HG02571 (cell line): ENCODE data around the gene VPS4A.
"Not testable (repeated sequence)": the region's sequence is repeated elsewhere in the genome, so short reads cannot be mapped to it uniquely, and the experiment has no call there.

Source experiments
- ATAC-seq: cut with Tn5 transposase; IDR thresholded peaks from one replicate; pipeline ENCODE4 v1.9.1; 2021; ENCODE audit warnings: mild to moderate bottlenecking, moderate library complexity; ENCODE audit not compliant: unreplicated experiment

VPS4A gene

DNA sequence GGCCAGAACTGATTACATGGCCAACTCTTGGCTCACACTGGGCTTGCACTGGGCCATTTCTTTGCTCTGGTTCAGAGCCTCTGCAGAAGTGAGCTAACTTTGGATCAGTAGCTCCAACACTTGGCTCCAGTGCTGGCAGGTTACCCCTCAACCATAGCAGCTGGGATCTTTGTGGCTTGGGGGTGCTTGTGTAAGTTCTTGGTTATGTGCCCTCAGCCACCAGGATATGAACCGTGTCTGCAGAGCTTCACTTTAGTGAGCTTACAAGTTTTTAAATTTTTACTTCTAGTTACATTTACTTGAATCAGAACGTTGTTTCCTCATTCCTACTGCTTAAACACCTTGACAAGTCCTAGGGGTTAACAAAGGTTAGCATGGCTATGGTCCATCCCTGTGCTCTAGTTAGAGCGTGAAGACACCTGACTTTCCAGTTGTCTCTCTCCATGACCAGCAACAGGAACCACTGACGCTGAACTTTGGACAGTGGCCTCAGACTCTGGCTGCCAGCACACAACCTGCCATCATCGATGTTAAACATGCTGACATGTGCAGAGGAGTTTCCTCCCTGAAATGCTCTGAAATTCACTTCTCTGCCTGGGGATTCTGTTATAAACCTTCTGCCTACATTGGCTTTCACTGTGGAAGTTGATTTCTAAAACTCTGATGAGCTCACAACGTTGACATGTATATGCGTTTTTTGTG, 15.2 kb downstream of the VPS4A start:
- ATAC-seq: no peak

DNA sequence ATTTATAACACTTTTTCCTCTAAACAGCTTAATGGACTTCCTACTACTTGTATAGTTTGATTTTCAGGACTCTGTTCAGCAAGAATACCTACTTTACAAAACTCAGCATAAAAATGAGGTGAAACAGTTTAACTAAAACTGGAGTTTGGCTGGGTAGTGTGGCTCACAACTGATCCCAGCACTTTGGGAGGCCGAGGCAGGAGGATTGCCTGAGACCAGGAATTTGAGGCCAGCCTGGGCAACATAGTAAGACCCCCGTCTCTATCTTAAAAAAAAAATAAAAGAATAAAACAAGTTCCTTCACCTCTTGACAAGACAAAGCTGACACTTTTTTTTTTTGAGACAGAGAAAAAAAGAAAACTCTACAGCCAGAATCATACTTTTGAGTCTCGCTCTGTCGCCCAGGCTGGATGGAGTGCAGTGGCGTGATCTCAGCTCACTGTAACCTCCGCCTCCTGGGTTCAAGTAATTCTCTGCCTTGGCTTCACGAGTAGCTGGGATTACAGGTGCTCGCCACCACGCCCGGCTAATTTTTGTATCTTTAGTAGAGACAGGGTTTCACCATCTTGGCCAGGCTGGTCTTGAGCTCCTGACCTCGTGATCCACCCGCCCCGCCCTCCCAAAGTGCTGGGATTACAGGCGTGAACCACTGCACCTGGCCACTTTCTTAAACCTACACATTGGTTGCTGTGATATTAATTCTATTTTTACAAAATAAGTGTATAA, 16.6 kb downstream of the VPS4A start:
- ATAC-seq: no peak

DNA sequence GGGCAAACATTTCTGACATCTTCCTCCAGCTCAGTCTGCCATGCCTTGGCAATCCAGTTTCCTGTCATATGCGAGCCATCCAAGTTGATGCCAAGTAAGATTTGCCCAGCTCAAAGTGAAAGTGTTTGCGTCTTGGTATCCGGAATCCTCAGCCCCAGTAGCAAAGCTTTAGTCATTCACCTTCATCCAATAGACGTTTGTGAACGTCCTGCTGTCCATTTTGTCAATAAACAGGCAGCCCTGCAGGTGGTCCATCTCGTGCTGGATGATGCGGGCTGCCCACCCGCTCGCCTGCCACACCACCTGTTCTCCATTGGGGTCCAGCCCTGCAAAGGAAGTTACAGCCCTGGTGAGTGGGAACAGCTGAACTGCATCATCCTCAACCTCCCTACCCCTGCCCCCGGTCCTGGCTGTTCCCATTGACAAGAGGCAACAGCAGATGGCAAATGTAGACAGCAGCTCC, 17.7 kb downstream of the VPS4A start:
- no peak for ATAC-seq

DNA sequence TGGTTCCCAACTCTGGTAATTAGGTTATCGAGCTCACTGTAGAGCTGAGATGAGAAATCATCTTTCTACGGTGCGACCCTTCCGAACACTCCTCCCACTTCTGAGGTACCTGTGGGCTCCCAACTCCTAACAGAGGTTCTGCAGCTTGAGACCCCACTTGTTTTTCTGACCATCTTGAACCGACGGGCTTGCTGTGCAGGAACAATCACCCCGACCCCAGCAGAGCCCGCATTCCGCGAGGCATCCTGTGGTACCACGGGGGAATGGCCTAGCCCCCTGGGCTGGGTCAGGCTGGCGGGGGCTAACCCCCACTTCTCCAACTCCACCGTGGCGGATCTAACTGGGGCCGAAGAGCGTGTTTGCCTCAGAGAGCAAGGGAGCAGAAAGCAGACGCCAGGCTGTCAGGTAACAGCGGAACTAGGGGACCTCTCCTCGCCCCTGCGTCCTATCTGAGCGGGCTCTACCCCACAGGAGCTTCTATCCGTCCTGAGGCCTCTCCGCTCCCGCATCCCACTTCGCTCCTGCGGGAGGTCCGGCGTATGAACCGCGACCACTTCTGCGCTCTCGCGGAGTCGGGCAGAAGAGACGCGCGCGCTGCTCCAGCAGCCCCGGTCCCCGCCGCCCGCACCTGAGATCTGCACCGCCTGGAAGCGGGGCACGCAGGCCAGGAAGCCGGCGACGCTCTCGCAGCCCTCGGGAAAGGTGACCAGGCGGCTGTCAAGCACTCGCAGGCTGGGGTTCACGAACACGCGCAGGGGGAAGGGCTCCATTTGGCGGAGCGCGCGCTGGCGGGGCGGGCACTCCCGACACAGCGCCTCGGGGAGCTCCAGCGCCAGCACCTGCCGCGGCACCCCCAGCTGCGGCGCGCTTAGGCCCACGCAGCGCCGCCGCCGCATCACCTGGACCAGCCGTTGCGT, 18.5 kb downstream of the VPS4A start:
- ATAC-seq: peak; percentile 35

DNA sequence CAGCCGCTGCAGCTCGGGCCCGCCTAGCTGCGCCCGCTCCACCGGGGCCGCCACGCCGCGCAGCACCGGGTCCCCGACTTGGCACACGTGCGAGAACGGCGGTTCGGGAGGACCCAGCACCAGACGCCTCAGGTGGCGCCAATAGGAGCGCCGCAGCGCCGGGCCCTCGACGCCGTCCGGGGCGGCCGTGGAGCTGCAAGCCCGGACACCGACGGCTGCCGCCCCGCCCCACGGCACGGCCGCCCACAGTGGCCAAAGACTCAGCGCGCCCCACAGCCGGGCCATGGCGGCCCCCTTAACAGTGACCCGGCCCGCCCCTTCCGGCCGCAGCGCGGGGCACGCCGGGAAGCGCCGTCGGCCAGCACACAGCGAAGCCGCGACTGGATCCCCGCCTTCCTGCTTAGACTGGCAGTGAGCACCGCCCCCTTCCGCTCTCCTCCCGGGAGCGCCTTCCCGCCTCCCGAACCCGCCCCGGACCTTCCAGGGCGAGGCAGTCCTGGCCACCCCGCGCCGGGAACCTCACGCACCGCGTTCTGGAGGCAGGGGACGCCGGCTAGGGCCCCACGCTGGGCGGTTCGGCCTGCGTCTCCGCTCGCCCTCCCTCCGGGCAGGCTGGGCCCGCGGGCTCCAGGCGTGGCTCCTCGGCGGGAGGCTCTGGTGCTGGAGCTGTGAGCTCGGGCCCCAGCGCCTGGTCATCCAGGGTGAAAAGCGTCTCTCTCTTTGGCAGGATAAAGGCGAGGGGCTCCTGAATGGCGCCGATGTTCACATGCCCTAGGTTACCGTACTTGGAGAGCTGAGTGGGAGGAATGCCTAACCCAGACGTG, 19.3 kb downstream of the VPS4A start, which contains the start of gene PDF:
Gene PDF, minus strand, starts transcription at position 303 of the 824 bp plus-strand sequence. Its CDS starts 18 bp downstream, at position 285.
- peak; percentile 94 for ATAC-seq

DNA sequence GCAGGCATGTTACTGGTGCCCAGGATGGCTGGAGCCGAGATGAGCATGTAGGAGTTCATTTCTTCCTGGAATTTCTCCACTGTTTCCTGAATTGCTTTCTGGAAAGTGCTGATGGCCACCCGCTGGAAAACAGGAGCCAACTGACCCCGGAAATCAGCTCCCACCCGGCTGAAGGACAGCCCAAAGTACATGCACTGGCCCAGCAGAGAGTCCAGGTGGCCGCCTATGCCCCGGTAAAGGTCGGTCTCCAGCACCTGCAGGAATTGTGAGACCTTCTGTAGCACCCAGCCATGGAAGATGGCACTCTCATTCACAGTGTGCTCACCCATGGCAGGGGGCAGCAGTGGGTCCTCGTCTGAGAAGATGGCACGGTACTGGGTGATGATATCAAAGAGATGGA, 23.5 kb downstream of the VPS4A start:
- ATAC-seq: no peak

DNA sequence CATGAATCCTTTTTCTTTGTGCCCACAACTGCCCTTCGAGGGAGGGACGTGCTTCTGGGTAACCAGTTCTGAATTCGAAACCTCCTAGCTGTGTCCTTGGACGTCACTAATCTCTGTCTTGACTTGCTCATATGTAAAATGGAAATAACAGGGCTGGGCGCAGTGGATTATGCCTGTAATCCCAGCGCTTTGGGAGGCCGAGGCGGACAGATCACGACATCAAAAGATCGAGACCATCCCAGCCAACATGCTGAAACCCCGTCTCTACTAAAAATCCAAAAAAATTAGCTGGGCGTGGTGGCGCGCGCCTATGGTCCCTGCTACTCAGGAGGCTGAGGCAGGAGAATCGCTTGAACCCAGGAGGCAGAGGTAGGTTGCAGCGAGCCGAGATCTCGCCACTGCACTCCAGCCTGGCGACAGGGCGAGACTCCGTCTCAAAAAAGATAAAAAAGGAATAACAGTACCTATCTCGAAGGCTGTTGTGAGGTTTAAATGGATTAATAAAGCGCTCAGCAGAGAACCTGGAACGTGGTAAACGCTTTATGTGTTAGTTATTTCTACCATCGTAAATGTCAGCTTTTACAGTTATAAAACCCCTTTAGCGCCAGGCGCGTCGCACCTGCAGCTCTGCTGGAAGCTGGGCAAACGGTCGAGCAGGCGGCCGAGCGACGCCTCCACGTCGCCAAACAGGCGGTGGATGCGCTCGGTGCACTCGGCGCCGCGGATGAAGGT, 27.6 kb downstream of the VPS4A start:
- ATAC-seq: no peak

DNA sequence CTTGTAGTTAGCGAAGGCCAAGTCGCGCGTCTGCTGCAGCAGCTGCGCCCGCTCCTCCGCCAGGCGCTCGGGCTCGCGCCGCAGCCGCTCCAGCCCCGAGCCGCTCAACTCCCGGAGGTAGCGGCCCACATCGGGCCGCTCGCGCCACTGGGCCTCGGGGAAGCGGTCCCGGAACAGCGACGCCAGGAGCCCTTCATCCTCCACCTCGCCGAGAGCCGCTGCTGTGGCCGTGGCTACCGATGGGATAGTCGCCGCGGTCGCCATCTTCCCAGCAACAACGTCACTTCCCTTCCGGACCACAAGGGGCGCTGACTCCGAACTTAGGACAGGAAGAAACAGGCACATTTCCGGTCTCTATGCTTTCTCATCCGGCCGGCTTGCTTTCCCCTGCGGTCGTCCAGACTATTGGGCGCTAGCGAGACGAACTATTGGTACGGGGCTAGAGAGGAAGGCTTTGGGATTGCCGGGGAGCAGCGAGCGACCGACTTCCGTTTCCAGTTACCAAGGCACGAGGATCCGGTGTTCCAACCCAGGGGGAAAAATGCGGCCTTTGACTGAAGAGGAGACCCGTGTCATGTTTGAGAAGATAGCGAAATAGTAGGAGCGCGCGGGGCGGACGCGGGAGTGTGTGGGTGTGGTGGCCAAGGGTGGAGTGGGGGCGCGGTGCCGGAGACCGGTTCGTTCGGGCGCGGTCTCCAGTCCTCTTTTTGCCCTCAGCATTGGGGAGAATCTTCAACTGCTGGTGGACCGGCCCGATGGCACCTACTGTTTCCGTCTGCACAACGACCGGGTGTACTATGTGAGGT, 28.3 kb downstream of the VPS4A start, which contains the start of the genes COG8 and NIP7:
Gene COG8, minus strand, starts transcription at position 276 of the 806 bp plus-strand sequence. Its CDS starts 12 bp downstream, at position 264.
Gene NIP7, plus strand, starts transcription at position 484 of the 806 bp plus-strand sequence. Its CDS starts 58 bp downstream, at position 542.
- peak; percentile 94 for ATAC-seq

DNA sequence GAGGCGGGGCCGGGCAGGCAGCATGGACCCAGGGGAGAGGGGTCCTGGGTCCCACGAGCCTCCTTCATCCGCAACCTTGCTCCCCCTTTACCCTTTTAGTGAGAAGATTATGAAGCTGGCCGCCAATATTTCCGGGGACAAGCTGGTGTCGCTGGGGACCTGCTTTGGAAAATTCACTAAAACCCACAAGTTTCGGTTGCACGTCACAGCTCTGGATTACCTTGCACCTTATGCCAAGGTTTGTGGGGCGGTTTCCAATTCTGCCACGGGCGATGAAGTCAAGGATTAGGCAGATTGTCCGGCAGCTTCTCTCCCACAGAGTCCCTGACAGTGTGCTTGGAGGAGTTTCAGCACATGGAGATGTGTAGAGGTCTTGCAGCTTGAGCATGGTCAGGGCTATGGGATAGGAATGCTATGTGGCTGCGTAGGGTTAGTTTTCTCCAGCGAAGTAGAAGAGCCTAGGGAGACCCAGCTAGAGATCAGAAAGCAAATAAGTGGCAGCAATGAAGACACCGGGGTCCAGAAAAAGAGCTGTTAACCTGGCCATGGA, 29.0 kb downstream of the VPS4A start:
- no peak for ATAC-seq

DNA sequence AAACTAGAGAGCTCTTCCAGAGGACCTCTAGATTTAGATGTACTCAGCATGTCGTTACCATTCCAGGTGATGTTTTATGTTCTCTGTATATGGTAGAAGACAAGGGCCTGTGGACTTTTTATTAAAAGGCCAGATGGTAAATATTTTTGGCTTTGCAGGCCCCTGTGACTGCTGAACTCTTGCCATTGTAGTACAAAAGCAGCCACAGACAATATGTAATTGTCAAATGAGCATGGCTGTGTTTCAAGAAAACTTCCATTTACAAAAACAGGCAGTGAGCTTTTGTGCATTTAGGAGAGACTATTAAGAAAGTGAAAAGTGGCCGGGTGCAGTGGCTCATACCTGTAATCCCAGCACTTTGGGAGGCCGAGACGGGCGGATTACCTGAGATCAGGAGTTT, 33.0 kb downstream of the VPS4A start:
- no peak for ATAC-seq

DNA sequence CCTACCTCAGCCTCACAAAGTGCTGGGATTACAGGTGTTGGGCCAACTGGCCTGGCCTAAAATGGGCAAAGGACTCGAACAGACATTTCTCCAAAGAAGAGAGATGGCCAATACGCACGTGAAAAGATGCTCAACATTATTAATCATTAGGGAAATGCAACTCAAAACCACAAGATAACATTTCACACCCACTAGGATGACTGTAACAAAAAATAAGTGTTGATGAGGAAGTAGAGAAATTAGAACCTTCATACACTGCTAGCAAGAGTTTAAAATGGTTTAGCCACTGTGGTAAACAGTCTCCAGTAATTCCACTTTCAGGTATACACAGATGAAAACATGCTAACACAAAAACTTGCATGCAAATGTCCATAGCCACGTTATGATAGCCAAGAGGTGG, 34.8 kb downstream of the VPS4A start:
- no peak for ATAC-seq

DNA sequence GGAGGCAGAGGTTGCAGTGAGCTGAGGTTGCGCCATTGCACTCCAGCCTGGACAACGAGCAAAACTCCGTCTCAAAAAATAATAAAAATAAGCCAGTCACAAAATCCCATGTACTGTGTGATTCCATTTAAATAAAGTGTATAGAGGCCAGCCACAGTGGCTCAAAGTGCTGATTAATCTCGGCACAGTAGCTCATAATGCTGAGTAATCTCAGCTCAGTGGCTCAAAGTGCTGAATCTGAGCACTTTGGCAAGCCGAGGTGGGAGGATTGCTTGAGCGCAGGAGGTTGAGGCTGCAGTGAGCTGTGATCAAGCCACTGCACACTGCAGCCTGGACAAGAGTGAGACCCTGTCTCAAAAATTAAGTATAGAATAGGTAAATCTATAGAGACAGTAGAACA, 35.5 kb downstream of the VPS4A start:
- ATAC-seq: no peak

DNA sequence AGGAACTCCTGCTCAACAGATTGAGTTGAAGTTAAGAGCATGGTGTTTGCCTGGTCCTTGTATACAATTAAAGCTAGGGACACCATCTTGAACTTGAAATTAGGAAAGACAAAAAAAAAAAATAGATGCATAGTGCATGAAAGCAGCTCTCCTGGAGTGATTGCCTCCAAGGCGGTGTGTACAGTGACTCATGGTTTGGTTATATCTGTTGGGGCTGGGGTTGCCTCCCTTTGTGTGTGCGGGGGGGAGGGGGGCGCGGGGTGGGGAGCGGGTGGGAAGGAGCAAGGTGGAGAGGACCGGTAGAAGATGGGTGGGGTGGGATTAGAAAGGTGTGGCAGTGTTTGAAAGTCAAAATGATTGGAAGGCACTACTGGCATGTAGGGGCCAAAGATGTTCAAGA, 37.1 kb downstream of the VPS4A start:
- ATAC-seq: no peak

DNA sequence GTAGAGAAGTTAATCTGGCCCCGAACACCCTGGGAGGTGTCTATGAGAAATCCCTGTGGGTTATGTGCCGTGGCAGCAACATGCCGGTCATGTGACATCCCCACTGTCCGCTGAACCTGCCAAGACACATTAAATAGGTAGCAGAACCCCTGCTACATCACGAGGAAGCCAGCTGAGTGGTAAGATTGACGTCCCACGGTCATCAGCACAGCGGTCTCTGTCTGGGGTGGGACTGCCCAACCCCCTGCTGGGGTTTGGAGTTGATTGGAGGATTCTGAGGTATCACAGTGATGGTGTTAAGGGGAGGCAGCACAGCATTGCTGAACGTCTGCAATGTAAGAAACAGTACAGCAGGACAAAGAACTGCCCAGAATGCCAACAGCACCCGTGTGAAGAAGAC, 38.4 kb downstream of the VPS4A start:
- ATAC-seq: no peak

DNA sequence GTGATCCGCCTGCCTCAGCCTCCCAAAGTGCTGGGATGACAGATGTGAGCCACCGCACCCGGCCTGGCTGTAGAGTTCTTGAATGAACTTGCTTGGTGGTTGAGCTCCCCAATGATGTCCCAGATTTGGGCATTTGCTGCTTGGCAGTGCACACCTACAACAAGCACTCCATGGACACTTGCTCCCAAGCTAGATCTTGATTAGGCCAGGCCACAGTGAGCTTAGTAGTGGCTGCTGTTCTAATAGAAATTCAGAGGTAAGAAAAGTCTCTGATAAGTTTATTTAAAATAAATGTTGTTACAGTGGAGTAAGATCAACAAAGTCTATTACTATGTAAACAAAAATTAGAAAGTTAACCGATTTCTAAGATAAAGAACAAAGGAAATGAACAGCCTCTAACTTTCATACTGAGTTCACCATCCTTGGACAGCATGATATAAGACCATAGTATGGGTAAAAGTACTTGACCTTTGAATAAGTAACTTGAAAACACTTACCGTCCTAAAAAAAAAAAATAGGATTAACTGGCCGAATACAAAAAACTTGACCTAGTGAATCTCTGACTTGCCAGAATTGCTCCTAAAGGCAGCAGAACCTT, 39.5 kb downstream of the VPS4A start:
- no peak for ATAC-seq

DNA sequence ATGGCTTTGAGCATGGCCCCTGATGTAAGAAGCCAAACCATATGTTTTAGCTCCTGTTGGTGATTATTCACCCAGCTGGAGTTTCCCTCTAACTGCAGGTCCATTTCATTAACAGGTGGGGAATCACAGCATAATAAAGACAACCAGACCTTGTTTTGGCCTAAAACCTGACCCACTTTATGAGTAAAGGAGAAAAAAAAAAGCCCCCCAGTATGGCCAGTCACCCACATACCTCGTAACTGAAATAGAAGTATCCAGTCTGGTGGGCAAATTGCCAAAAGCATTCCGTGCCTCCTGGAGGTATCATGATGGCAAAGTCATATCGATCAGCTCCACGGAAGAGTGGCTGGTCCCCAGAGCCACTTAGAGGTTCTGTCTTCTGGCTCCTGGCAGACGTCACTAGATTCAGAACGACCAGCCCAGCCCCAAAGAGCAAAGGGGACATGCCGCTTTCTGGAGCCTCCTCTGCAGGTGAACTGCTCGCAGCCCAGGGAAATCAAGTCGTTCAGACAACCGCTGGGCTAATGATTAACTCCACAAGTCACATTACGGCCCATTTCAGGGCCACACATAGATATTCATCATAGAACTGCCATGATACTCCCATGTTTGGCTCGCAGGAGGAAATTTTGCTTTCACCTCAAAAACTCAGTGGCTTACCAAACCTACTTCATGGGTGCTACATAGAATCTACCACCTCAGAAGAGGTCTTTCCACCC, 40.3 kb downstream of the VPS4A start, which contains the start of gene TMED6:
Gene TMED6, minus strand, starts transcription at position 478 of the 719 bp plus-strand sequence. Its CDS starts 33 bp downstream, at position 445.
- no peak for ATAC-seq

DNA sequence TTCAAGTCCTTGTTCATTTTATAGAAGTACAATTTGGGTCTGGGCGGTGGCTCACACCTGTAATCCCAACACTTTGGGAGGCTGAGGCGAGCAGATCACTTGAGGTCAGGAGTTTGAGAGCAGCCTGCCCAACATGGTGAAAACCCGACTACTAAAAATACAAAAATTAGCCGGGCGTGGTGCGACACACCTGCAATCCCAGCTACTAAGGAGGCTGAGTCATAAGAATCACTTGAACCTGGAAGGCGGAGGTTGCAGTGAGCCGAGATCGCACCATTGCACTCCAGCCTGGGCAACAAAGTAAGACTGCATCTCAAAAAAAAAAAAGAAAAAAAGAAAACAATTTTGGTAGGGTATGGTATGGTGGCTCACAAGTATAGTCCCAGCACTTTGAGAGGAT, 48.9 kb downstream of the VPS4A start:
- not testable (repeated sequence) for ATAC-seq
